H1 (cell line): ENCODE data around the gene HERC3. TPM values are rescaled to one million over a fixed set of nuclear protein-coding genes. Genes with fewer than 3 reads are reported as not detected.

Experiments
- CTCF ChIA-PET: fragments of 300-600 bp; sonication (Branson Sonifier 250); formaldehyde crosslinking; loops from one replicate; lab custom pipeline; 2021; ENCODE audit not compliant: partially characterized antibody; lab: Charles Lee
- POLR2A ChIA-PET: fragments of 300-600 bp; sonication (Branson Sonifier 250); formaldehyde crosslinking; loops from one replicate; lab custom pipeline; 2021; ENCODE audit warnings: inconsistent platforms; ENCODE audit not compliant: partially characterized antibody; lab: Charles Lee
- DNase-seq, 2 experiments: peaks; one replicate each; pipeline versions ENCODE4 v3.0.0 to v3.0.0-alpha.2; 2010 to 2022; ENCODE audit warnings: low spot score in 2 of 2, low read depth in 1 of 2, mixed read lengths in 1 of 2
- FAIRE-seq: peaks from 2 replicates; lab custom pipeline; 2011; peaks lifted over from hg19 to GRCh38; lab: Jason Lieb, UNC
- H2AFZ ChIP-seq: 2 replicates; pipeline ENCODE4 v1.8.1; 2012; ENCODE audit warnings: low read length, inconsistent platforms
- H2AK5ac ChIP-seq: 2 replicates; pipeline ENCODE4 v1.6.1; 2013; ENCODE audit warnings: low read depth, low read length
- H2BK120ac ChIP-seq: replicated peaks from 2 replicates; pipeline ENCODE3; 2013; ENCODE audit warnings: low read depth, low read length, inconsistent platforms
- H2BK12ac ChIP-seq: 2 replicates; pipeline ENCODE4 v1.6.1; 2013; ENCODE audit warnings: low read depth, low read length
- H2BK15ac ChIP-seq: 2 replicates; pipeline ENCODE4 v1.6.1; 2013; ENCODE audit warnings: low read length
- H2BK20ac ChIP-seq: 2 replicates; pipeline ENCODE4 v1.6.1; 2013; ENCODE audit warnings: low read length
- H2BK5ac ChIP-seq: 2 replicates; pipeline ENCODE4 v1.6.1; 2013; ENCODE audit warnings: low read depth, low read length
- H3K14ac ChIP-seq: 2 replicates; pipeline ENCODE4 v1.6.1; 2013; ENCODE audit warnings: inconsistent platforms; ENCODE audit not compliant: insufficient read length
- H3K18ac ChIP-seq: 2 replicates; pipeline ENCODE4 v1.6.1; 2013; ENCODE audit warnings: low read length; ENCODE audit errors: extremely low read depth
- H3K23ac ChIP-seq: 2 replicates; pipeline ENCODE4 v1.6.1; 2013; ENCODE audit warnings: inconsistent platforms; ENCODE audit not compliant: insufficient read length
- H3K23me2 ChIP-seq: 2 replicates; pipeline ENCODE4 v1.6.1; 2013; ENCODE audit warnings: low read depth, low read length
- H3K27ac ChIP-seq: 2 replicates; pipeline ENCODE4 v1.6.1; 2011; ENCODE audit warnings: low read depth, low read length, inconsistent platforms
- H3K27me3 ChIP-seq, 4 experiments: replicated peaks in 1 of 4; 1 replicate in 1 of 4; 2 replicates in 3 of 4; pipeline versions ENCODE4 v1.6.1 to v1.8.1; 2011 to 2013; ENCODE audit warnings: low read length in 3 of 4, mild to moderate bottlenecking in 3 of 4, inconsistent platforms in 2 of 4, mixed read lengths in 2 of 4, moderate library complexity in 1 of 4; ENCODE audit not compliant: control insufficient read depth in 3 of 4, insufficient read depth in 3 of 4; ENCODE audit errors: extremely low read depth in 1 of 4
- H3K36me3 ChIP-seq, 4 experiments: 2 replicates each; pipeline versions ENCODE4 v1.6.1 to v1.8.1; 2011 to 2013; ENCODE audit warnings: mild to moderate bottlenecking in 4 of 4, low read length in 3 of 4, moderate library complexity in 2 of 4, control low read depth in 1 of 4, inconsistent platforms in 1 of 4; ENCODE audit not compliant: insufficient read depth in 4 of 4, control insufficient read depth in 2 of 4
- H3K4ac ChIP-seq: replicated peaks from 2 replicates; pipeline ENCODE3; 2013; ENCODE audit warnings: low read length, low read depth, mixed read lengths, inconsistent platforms; ENCODE audit not compliant: insufficient read length
- H3K4me1 ChIP-seq, 4 experiments: replicated peaks in 1 of 4; 1 replicate in 1 of 4; 2 replicates in 3 of 4; pipeline versions ENCODE4 v1.6.1 to v1.8.1; 2011 to 2013; ENCODE audit warnings: low read length in 3 of 4, inconsistent platforms in 2 of 4, mixed read lengths in 1 of 4; ENCODE audit not compliant: insufficient read depth in 4 of 4, control insufficient read depth in 3 of 4
- H3K4me2 ChIP-seq, 2 experiments: 2 replicates each; pipeline versions ENCODE4 v1.6.1 to v1.8.1; 2011 to 2013; ENCODE audit warnings: low read depth in 2 of 2, low read length in 2 of 2, control low read depth in 1 of 2, inconsistent platforms in 1 of 2, mild to moderate bottlenecking in 1 of 2; ENCODE audit not compliant: insufficient read depth in 1 of 2
- H3K4me3 ChIP-seq, 4 experiments: fragments of 200-600, 300-600 bp in 1 of 4; sonication (generic), shearing (Covaris generic), sonication (Bioruptor Twin) in 1 of 4; 2 replicates each; pipeline versions ENCODE4 v1.5.1 to v1.8.1; 2011 to 2016; ENCODE audit warnings: low read length in 4 of 4, low read depth in 3 of 4, control low read depth in 2 of 4, inconsistent platforms in 2 of 4, mild to moderate bottlenecking in 2 of 4, mixed read lengths in 1 of 4, moderate library complexity in 1 of 4; ENCODE audit not compliant: insufficient read depth in 2 of 4; ENCODE audit errors: extremely low read depth in 1 of 4
- H3K56ac ChIP-seq: replicated peaks from 2 replicates; pipeline ENCODE3; 2013; ENCODE audit warnings: low read depth, mild to moderate bottlenecking, mixed read lengths, low read length, inconsistent platforms; ENCODE audit not compliant: insufficient read length
- H3K79me1 ChIP-seq: 2 replicates; pipeline ENCODE4 v1.6.1; 2013; ENCODE audit warnings: low read depth, low read length, control low read depth
- H3K79me2 ChIP-seq, 2 experiments: 2 replicates each; pipeline versions ENCODE4 v1.6.1 to v1.8.1; 2012 to 2013; ENCODE audit warnings: low read length in 2 of 2, mild to moderate bottlenecking in 2 of 2, inconsistent platforms in 1 of 2; ENCODE audit not compliant: insufficient read depth in 2 of 2, control insufficient read depth in 1 of 2
- H3K9ac ChIP-seq, 4 experiments: replicated peaks in 1 of 4; 1 replicate in 1 of 4; 2 replicates in 3 of 4; pipeline versions ENCODE4 v1.6.1 to v1.8.1; 2011 to 2013; ENCODE audit warnings: low read depth in 3 of 4, low read length in 3 of 4, control low read depth in 2 of 4, mild to moderate bottlenecking in 2 of 4, moderate library complexity in 2 of 4, inconsistent platforms in 1 of 4; ENCODE audit errors: extremely low read depth in 1 of 4
- H3K9me3 ChIP-seq, 2 experiments: 2 replicates each; pipeline versions ENCODE4 v1.6.1 to v1.8.1; 2012 to 2013; ENCODE audit warnings: mild to moderate bottlenecking in 2 of 2, moderate library complexity in 2 of 2, control low read depth in 1 of 2, inconsistent platforms in 1 of 2, low read depth in 1 of 2, low read length in 1 of 2, mixed read lengths in 1 of 2; ENCODE audit not compliant: insufficient read depth in 2 of 2
- H4K20me1 ChIP-seq, 2 experiments: replicated peaks in 1 of 2; 2 replicates each; pipeline versions ENCODE3 to v1.8.1; 2011 to 2013; ENCODE audit warnings: inconsistent platforms in 2 of 2, low read length in 2 of 2, mild to moderate bottlenecking in 1 of 2; ENCODE audit not compliant: insufficient read depth in 2 of 2, control insufficient read depth in 1 of 2
- H4K5ac ChIP-seq: 2 replicates; pipeline ENCODE4 v1.6.1; 2013; ENCODE audit warnings: low read length, low read depth, mixed read lengths, inconsistent platforms; ENCODE audit not compliant: insufficient read length
- H4K8ac ChIP-seq: 2 replicates; pipeline ENCODE4 v1.8.0; 2013; ENCODE audit warnings: mild to moderate bottlenecking, moderate library complexity, low read length, inconsistent platforms; ENCODE audit not compliant: insufficient read depth; ENCODE audit errors: extremely low read depth
- H4K91ac ChIP-seq: replicated peaks from 2 replicates; pipeline ENCODE3; 2013; ENCODE audit warnings: low read length, mixed read lengths, inconsistent platforms; ENCODE audit not compliant: insufficient read length
- CEBPB ChIP-seq: IDR thresholded peaks from 2 replicates; pipeline ENCODE4 v1.6.1; 2012; ENCODE audit warnings: low read depth, low read length
- EGR1 ChIP-seq: IDR thresholded peaks from 2 replicates; pipeline ENCODE4 v1.6.1; 2011; ENCODE audit warnings: low read depth, low read length, borderline replicate concordance
- WGBS, 2 experiments: shearing (Covaris generic) in 1 of 2; methylation state at CpG; one replicate each; pipeline versions ENCODE4 v1.1.6 to v1.1.7; 2013 to 2015; ENCODE audit warnings: low lambda C conversion rate in 2 of 2, mixed read lengths in 2 of 2, inconsistent platforms in 1 of 2, low coverage in 1 of 2, missing lambda C conversion rate in 1 of 2; ENCODE audit not compliant: insufficient replicate concordance in 2 of 2, insufficient coverage in 1 of 2, insufficient read length in 1 of 2; ENCODE audit errors: extremely low coverage in 1 of 2, missing lambda C conversion rate in 1 of 2; 5-methylcytosine and 5-hydroxymethylcytosine counted together
- polyA plus RNA-seq, 7 experiments: library from polyadenylated mRNA; depleted of rRNA in 3 of 7; stranded (reverse) in 5 of 7; unstranded in 2 of 7; fragments of >200 nt in 5 of 7; fragments of 200-250 nt in 2 of 7; gene quantifications; 1 replicate in 5 of 7; 2 replicates in 1 of 7; 4 replicates in 1 of 7; pipeline versions ENCODE4 v1.2.1 to v1.2.3, GENCODE V29; 2011 to 2013; ENCODE audit warnings: missing spikeins in 2 of 7, mixed read lengths in 2 of 7
- total RNA-seq: library from RNA; stranded (reverse); fragmentation: NEBNext Ultra II Directional; extraction: Animal tissue kit (Norgen Biotek cat#: 25700); gene quantifications from 2 replicates; pipeline ENCODE4 v1.2.1, GENCODE V29; 2021

Gene HERC3
- total and polyA plus RNA-seq, 2 of the 8 experiments (the other 6 are each of a cell fraction or from before 2014, with no cell fraction given), result 1.4 to 5.7 TPM

- no peak overlapping the region for H4K91ac ChIP-seq
- no peaks in the 10 kb centered on the region for H3K36me3 ChIP-seq
- DNase-seq (no peak), FAIRE-seq (no peak)
- no peak overlapping the region for H2BK12ac ChIP-seq
- H3K79me1 ChIP-seq, result no peaks in the 10 kb centered on the region
- WGBS, 2 experiments, result 88% methylated on average over 1 of the region's 1 CpG; no CpG with 5 or more reads in 1 of the 2 experiments
- no peak overlapping the region for H4K5ac ChIP-seq
- H3K4ac ChIP-seq, result no peak overlapping the region
- H2BK15ac ChIP-seq, result no peak overlapping the region
- H3K14ac ChIP-seq, result no peak overlapping the region
- H2AFZ ChIP-seq, result no peak overlapping the region
- no peak overlapping the region for H3K18ac ChIP-seq
- H2BK120ac ChIP-seq, result no peak overlapping the region
- CTCF ChIA-PET, result interaction anchor here (0.8 to 1.4 kb wide), 3 partner anchors 14 to 72 kb away, joined by 3 to 4 read pairs (median 3); no protein-coding TSS in a partner anchor
- peaks cover 0 to 14% (median 10%) of the 10 kb centered on the region in 4 experiments; a peak in 6 of 7 replicates for H3K27me3 ChIP-seq
- no peak overlapping the region for H3K23ac ChIP-seq
- H3K9ac ChIP-seq, result no peak overlapping the region
- H4K20me1 ChIP-seq, result no peaks in the 10 kb centered on the region
- POLR2A ChIA-PET, result no interaction called here
- TF ChIP-seq CEBPB, result peak; percentile 35; the same call in 1 of the 2 replicates
- TF ChIP-seq EGR1, result no peak
- TF ChIP-seq, all 59 proteins: peak for 1
- 0 out of 7 replicates have a peak, but pooled peaks cover 0 to 3% (median 0%) of the 10 kb centered on the region in 4 experiments for H3K4me1 ChIP-seq
- no peak overlapping the region for H3K27ac ChIP-seq
- H3K4me3 ChIP-seq, result no peak overlapping the region
- H3K23me2 ChIP-seq, result peaks cover 7% of the 10 kb centered on the region; the same call in 1 of the 2 replicates
- no peak overlapping the region for H2BK20ac ChIP-seq
- H3K9me3 ChIP-seq, result no peaks in the 10 kb centered on the region
- H2AK5ac ChIP-seq, result no peak overlapping the region
- H2BK5ac ChIP-seq, result no peak overlapping the region
- no peak overlapping the region for H4K8ac ChIP-seq
- H3K56ac ChIP-seq, result no peak overlapping the region
- no peak overlapping the region for H3K4me2 ChIP-seq
- H3K79me2 ChIP-seq, result no peaks in the 10 kb centered on the region
Measured at GRCh38 chr4:88587306-88587705, 5.0 kb upstream of the HERC3 start.
